ENCODE data around the gene CCL13. TPM values are rescaled to one million over a fixed set of nuclear protein-coding genes. Genes with fewer than 3 reads are reported as not detected.

Gene CCL13
- total and polyA plus RNA-seq, 10 of the 15 experiments (the other 5 are each of a cell fraction or from before 2014, with no cell fraction given): not detected

- WGBS (ENCODE audit: insufficient coverage, insufficient replicate concordance, low lambda C conversion rate, missing lambda C conversion rate): 0% methylated on average over 2 of the region's 2 CpGs
- Histone ChIP-seq H3K27ac (ENCODE audit: control insufficient read depth, insufficient read depth) (no peak overlapping the region), H3K36me3 (ENCODE audit: control insufficient read depth in 2 of 2, insufficient read depth in 2 of 2, low read length in 1 of 2) (no peaks in the 10 kb centered on the region), H3K4me1 (ENCODE audit: control insufficient read depth, insufficient read depth, low read length) (no peaks in the 10 kb centered on the region), H3K9ac (ENCODE audit: control insufficient read depth, insufficient read depth, low read length) (no peak overlapping the region), H2AFZ (ENCODE audit: control insufficient read depth, low read depth, low read length) (no peak overlapping the region), H3K4me3 (no peak overlapping the region), H3K27me3 (replicated peaks in 1 of 2; ENCODE audit: control insufficient read depth in 2 of 2, insufficient read depth in 2 of 2, low read length in 1 of 2) (peaks cover 0 to 3% of the 10 kb centered on the region in 2 experiments; a peak in 2 of 4 replicates), H4K20me1 (ENCODE audit: control insufficient read depth, insufficient read depth) (no peaks in the 10 kb centered on the region), H3K4me2 (ENCODE audit: control insufficient read depth, insufficient read depth) (no peak overlapping the region), H3K79me2 (ENCODE audit: control insufficient read depth, insufficient read depth, low read length) (no peaks in the 10 kb centered on the region), H3K9me3 (replicated peaks; ENCODE audit: control insufficient read depth, insufficient read depth, low read length) (no peaks in the 10 kb centered on the region)
- ATAC-seq: peak; percentile 70
- POLR2A ChIA-PET: no interaction called here
- BruUV-seq (replicated peaks): no TSS peak
- DNase-seq (ENCODE audit: low read depth, low spot score): no peak
- SMC1A ChIA-PET (ENCODE audit: uncharacterized antibody, unreplicated experiment): interaction anchor here (1.2 to 2.4 kb wide), 3 partner anchors 13 to 21 kb away, joined by 4 to 7 read pairs (median 4); no protein-coding TSS in a partner anchor
- TF ChIP-seq ETV6 (conservative IDR thresholded peaks at IDR 0.05 in 1 of 2, IDR thresholded peaks at IDR 0.05 in 1 of 2; ENCODE audit: borderline replicate concordance in 1 of 2, low read depth in 1 of 2) (no peak), USF1 (IDR thresholded peaks at IDR 0.05; ENCODE audit: borderline replicate concordance, extremely low read length, insufficient read depth, low read depth, low read length) (peak; percentile 5), BACH1 (IDR thresholded peaks at IDR 0.05; ENCODE audit: borderline replicate concordance) (no peak)
- peak; percentile 64 for FAIRE-seq
- intact Hi-C loops (cut with micrococcal nuclease; ENCODE audit: unreplicated experiment) (no loop called here), in situ Hi-C loops (cut with MboI) (no loop called here)
- CTCF ChIA-PET: interaction anchor here (0.9 to 5.0 kb wide), 11 partner anchors 8 to 975 kb away, joined by 3 to 23 read pairs (median 4); partner anchors contain the start of genes CCL1 and SLFN11
- RAD21 ChIA-PET (ENCODE audit: unreplicated experiment): interaction anchor here (1.1 kb wide), 1 partner anchor 14 kb away, joined by 3 read pairs; no protein-coding TSS in a partner anchor
Measured at GRCh38 chr17:34398990-34399389, 42.7 kb downstream of the CCL13 start.

DNA sequence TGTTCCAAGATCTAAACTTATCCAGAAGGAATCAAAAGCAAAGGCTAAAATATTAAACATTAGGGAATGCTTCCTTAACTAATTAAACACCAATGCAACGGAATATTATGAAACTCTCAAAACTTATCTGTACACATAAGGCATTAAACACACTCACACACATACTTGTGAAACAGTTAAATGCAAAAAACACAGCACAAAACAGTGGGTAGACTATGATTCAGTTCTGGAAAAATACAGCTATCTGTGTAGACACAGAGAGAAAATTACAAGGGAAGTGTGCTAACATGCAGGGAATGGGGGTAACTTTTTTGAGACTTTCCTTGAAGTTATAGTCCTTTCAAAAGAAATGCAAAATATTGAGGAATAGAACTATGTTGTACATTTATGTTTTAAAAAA is 43.4 kb downstream of the CCL13 start:
- Histone ChIP-seq H3K9me3 (replicated peaks; ENCODE audit: control insufficient read depth, insufficient read depth, low read length) (no peaks in the 10 kb centered on the region), H3K36me3 (ENCODE audit: control insufficient read depth in 2 of 2, insufficient read depth in 2 of 2, low read length in 1 of 2) (no peaks in the 10 kb centered on the region), H3K27ac (ENCODE audit: control insufficient read depth, insufficient read depth) (no peak overlapping the region), H3K4me2 (ENCODE audit: control insufficient read depth, insufficient read depth) (no peak overlapping the region), H3K9ac (ENCODE audit: control insufficient read depth, insufficient read depth, low read length) (no peak overlapping the region), H3K4me1 (ENCODE audit: control insufficient read depth, insufficient read depth, low read length) (no peaks in the 10 kb centered on the region), H2AFZ (ENCODE audit: control insufficient read depth, low read depth, low read length) (no peak overlapping the region), H3K4me3 (no peak overlapping the region), H3K27me3 (replicated peaks in 1 of 2; ENCODE audit: control insufficient read depth in 2 of 2, insufficient read depth in 2 of 2, low read length in 1 of 2) (peaks cover 0 to 3% of the 10 kb centered on the region in 2 experiments; a peak in 3 of 4 replicates), H4K20me1 (ENCODE audit: control insufficient read depth, insufficient read depth) (no peaks in the 10 kb centered on the region), H3K79me2 (ENCODE audit: control insufficient read depth, insufficient read depth, low read length) (no peaks in the 10 kb centered on the region)
- no peak for FAIRE-seq
- ChIA-PET RAD21 (ENCODE audit: unreplicated experiment) (interaction anchor here (0.6 to 1.1 kb wide), 2 partner anchors 15 to 61 kb away, joined by 3 read pairs; no protein-coding TSS in a partner anchor), POLR2A (no interaction called here), SMC1A (ENCODE audit: uncharacterized antibody, unreplicated experiment) (interaction anchor here (1.2 to 2.4 kb wide), 3 partner anchors 12 to 20 kb away, joined by 4 to 7 read pairs (median 4); no protein-coding TSS in a partner anchor), CTCF (interaction anchor here (0.8 to 5.0 kb wide), 9 partner anchors 9 to 974 kb away, joined by 3 to 23 read pairs (median 4); partner anchors contain the start of genes CCL1 and SLFN11)
- no peak for DNase-seq (ENCODE audit: low read depth, low spot score)
- no peak for ATAC-seq
- BruUV-seq (replicated peaks): no TSS peak
- 0% methylated on average over 1 of the region's 1 CpG for WGBS (ENCODE audit: insufficient coverage, insufficient replicate concordance, low lambda C conversion rate, missing lambda C conversion rate)
- in situ Hi-C loops (cut with MboI) (no loop called here), intact Hi-C loops (cut with micrococcal nuclease; ENCODE audit: unreplicated experiment) (no loop called here)
- TF ChIP-seq MTA3 (IDR thresholded peaks at IDR 0.05; ENCODE audit: borderline replicate concordance, low read length) (no peak), EZH2 (IDR thresholded peaks at IDR 0.05; ENCODE audit: borderline replicate concordance, control insufficient read depth, low read depth, low read length) (no peak), RELB (IDR thresholded peaks at IDR 0.05; ENCODE audit: low read depth) (no peak), HDAC6 (IDR thresholded peaks at IDR 0.05; ENCODE audit: unreplicated experiment) (no peak)
- TF ChIP-seq, protein P1, sequence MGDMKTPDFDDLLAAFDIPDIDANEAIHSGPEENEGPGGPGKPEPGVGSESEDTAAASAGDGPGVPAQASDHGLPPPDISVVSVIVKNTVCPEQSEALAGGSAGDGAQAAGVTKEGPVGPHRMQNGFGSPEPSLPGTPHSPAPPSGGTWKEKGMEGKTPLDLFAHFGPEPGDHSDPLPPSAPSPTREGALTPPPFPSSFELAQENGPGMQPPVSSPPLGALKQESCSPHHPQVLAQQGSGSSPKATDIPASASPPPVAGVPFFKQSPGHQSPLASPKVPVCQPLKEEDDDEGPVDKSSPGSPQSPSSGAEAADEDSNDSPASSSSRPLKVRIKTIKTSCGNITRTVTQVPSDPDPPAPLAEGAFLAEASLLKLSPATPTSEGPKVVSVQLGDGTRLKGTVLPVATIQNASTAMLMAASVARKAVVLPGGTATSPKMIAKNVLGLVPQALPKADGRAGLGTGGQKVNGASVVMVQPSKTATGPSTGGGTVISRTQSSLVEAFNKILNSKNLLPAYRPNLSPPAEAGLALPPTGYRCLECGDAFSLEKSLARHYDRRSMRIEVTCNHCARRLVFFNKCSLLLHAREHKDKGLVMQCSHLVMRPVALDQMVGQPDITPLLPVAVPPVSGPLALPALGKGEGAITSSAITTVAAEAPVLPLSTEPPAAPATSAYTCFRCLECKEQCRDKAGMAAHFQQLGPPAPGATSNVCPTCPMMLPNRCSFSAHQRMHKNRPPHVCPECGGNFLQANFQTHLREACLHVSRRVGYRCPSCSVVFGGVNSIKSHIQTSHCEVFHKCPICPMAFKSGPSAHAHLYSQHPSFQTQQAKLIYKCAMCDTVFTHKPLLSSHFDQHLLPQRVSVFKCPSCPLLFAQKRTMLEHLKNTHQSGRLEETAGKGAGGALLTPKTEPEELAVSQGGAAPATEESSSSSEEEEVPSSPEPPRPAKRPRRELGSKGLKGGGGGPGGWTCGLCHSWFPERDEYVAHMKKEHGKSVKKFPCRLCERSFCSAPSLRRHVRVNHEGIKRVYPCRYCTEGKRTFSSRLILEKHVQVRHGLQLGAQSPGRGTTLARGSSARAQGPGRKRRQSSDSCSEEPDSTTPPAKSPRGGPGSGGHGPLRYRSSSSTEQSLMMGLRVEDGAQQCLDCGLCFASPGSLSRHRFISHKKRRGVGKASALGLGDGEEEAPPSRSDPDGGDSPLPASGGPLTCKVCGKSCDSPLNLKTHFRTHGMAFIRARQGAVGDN (IDR thresholded peaks at IDR 0.05): no peak

Data from GM12878 (cell line).